ENCODE measurements around the gene LRRC45.

The LRRC45 gene

GRCh38 chr17:81994593-81995462 is 28.3 kb upstream of the LRRC45 start:
- no peak for DNase-seq

- DNase-seq = no peak
These were observed 27.5 kb upstream of the LRRC45 start for GRCh38 chr17:81995463-81996231.

- no peak for DNase-seq
These were observed 26.8 kb upstream of the LRRC45 start for GRCh38 chr17:81996232-81996756.

DNA sequence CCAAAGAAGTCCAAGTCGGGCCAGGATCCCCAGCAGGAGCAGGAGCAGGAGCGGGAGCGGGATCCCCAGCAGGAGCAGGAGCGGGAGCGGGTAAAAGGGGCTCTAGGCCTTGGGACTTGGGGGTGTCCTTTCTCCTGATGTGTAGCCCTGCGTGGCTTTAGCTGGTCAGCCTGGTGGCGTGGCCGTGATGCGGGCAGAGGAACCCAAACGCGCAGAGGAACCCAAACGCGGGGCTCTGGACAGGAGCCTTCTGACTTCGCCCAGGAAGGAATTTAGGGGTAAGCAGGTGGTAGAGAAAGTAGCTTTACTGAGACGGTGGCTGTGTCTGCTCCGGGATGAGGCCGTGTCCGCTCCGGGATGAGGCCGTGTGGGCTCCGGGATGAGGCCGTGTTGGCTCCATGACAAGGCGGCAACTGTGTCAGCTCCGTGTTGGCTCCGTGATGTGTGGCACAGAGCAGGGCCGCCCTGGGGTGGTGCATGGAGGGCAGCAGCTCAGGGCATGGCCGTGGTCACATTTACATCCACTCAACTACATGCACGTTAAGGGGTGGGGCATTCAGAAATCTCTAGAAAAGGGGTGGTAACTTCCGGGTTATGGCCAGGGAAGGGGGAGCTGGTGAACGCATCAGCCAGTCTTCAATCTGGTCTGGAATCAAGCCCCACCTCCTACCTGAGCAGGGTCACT is 26.2 kb upstream of the LRRC45 start:
- DNase-seq = no peak

GRCh38 chr17:81998212-81998611 is 24.9 kb upstream of the LRRC45 start:
- no peak for DNase-seq

DNA sequence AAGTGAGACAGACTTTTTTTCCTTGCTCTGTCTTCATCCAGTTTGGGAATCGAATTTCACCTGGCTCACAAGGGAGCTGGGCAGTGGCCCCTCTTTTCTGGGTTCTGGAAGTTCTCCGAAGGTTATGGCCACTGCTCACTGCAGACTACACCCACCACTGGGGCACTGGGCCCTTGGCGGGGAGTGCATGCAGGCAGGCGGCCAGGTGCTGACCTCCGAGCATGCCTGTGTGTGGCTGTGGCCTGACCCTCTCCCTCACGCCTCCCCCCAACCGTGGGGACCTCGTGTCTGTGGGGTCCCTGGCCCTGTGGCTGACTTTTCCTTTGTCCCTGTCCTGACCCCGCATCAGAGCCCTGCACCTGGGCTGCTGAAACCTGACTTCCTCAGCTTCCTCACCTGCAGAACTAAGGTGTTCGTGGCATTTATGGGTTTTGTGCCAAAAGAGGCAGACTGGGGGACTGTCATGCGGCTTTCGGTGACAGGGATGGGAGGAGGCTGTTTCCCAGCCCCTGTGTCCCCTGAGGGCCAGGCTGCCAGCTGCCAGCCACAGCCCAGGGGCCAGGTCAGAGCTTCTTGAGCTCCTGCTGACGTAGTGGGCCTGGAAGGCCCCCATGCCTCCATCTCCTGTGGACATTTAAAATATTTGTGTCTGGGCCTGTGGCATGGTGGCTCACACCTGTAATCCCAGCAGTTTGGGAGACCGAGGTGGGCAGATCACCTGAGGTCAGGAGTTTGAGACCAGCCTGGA is 24.2 kb upstream of the LRRC45 start:
- no peak for DNase-seq

DNA sequence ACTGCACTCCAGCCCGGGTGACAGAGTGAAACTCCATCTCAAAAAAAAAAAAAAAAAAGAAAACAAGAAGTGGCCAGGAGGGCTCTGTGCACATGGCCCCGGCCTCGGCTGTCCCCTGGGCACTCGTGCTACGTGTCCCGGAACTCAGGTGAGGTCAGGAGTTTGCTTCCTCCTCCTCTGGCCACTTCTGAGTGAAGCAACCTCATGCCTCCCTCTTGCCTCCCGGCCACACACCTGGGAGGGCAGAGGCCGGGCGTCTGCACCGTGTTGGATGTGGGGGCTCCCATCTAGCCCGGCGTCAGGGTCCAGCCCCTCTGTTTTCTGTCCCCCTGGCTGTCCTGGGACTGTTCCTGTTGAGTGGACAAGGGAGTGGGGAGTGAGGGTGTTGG is 23.5 kb upstream of the LRRC45 start:
- no peak for DNase-seq

GRCh38 chr17:81999976-82000802 is 22.9 kb upstream of the LRRC45 start:
- DNase-seq = no peak

GRCh38 chr17:82000803-82001570 is 22.1 kb upstream of the LRRC45 start:
- DNase-seq = no peak

GRCh38 chr17:82001571-82002056 is 21.5 kb upstream of the LRRC45 start:
- no peak for DNase-seq

DNA sequence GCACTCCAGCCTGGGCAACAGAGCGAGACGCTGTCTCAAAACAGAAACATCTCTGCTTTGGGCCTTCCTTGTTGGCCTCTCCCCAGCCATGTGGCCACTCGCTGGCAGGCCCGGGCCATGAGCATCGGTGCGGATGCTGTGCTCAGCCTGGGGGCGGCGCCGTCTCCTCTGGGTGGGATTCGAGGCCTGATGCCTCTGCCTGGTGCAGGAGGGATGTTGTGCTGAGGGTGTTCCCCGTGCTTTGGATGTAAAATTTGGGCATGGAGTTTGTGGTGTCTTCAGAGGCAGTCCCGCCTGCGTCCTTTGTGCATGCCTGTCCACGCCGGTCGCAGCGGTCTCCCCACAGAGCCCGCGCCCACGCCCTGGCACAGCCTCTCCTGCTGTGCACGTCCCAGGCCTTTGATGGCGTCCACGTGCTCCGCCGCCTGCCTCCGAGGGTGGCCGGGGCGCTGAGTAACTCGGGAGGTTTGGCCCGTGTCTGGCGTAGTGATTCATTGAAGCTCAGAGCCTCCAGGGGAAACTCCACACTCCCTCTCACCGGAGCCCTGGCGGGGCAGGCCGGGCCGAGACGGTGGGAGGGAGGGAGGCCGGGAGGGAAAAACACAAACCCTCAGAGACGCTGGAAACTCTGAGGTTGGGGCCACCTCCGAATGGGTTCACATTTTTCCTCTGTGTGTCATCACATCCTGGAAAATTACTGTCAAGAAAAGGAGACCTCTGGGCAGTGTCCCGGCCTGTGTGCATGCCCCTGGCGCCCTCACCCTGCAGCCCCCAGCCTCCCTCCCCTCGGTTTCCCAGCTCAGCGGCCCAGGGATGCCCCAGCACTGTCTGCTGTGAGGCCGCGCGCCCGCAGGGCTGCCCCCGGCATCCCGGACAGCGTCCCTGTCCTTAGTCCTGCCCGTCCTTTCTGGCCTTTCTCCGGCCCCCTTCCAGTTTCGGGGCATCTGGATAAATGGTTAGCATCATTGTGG is 19.4 kb upstream of the LRRC45 start:
- no peak for DNase-seq

- DNase-seq = no peak
These were observed 18.3 kb upstream of the LRRC45 start for GRCh38 chr17:82004517-82005455.

GRCh38 chr17:82005701-82006348 is 17.3 kb upstream of the LRRC45 start:
- DNase-seq = no peak

DNA sequence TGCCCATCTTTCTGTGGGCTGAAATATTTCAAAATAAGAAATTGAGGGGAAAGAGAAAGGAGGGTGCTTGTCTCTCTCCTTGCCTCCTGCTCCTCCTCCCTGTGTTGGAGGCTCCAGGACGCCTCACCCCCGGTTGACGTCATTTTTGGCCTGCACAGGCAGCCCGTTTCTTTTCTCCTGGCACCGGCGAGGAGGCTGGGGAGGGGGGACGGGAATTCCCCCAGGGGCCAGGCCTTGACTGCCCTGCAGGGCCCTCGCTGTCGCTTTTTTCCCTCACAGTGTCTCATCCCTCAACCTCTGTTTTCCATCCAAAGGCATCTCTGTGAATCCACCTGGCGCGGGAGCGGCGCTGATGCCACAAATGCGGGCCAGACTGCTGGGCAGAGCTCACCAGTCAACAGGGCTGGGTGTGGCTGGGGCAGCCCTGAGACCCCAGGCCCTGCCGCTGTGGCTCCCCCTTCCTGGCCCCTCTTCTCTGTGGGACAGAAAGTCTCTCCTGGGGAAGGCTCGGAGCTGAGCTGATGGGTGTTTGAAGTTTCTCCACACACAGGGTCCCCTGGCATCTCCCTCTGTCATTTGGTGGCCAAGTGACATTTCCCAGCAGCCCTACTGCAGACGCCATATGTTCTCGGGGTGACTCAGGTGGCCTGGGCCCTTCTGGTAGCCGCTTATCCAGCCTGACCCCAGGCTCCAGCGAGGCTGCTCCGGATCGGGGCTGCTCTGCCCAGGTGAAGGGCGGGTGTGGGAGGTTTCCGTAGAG is 16.5 kb upstream of the LRRC45 start:
- DNase-seq = no peak

- DNase-seq = no peak
These were observed 15.9 kb upstream of the LRRC45 start for GRCh38 chr17:82007228-82007494.

GRCh38 chr17:82007495-82008257 is 15.4 kb upstream of the LRRC45 start:
- no peak for DNase-seq

Measured in CD4-positive, alpha-beta T cell treated with Interleukin-4 for 4 hours (primary cell).